ENCODE measurements around the gene FGF12.

DNA sequence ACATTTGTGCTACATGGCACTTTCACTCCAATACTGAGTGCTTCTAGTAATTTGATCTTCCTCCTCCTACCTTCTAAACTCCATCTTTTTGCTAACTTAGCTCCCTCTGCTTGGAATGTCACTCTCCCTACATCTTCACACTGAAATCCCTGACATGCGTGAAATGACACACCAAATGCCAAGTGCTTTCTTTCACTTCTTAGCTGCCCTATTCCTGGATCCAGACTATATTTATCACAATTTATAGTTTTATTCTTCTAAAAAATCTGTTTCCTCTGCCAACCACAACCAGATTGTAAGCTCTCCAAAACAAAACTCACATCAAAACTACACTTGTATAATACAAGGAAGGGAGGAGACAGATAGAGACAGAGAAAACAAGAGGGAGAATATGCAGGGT lies 387.3 kb downstream of the FGF12 start:
- no peak for TF ChIP-seq CTCF (IDR thresholded peaks at IDR 0.05)
- TF ChIP-seq EZH2phosphoT487 (IDR thresholded peaks at IDR 0.05), result no peak
- TF ChIP-seq EZH2 (IDR thresholded peaks at IDR 0.05), result no peak
